CD4-positive, alpha-beta T cell treated with Interleukin-15 for 1 hour (primary cell): ENCODE results near the gene PLET1.
"Not testable (repeated sequence)": the region's sequence is repeated elsewhere in the genome, so short reads cannot be mapped to it uniquely, and the experiment has no call there.

Source experiments
- DNase-seq: peaks from one replicate; pipeline ENCODE4 v3.0.0-alpha.2; 2020

Gene PLET1

GRCh38 chr11:112206071-112206470 lies 54.6 kb downstream of the PLET1 start:
- DNase-seq = no peak

- DNase-seq = no peak
These were observed 60.4 kb downstream of the PLET1 start for GRCh38 chr11:112200252-112200651.

GRCh38 chr11:112199101-112199500 lies 61.6 kb downstream of the PLET1 start:
- DNase-seq = not testable (repeated sequence)
